ENCODE measurements around the gene A2M.

Gene A2M

DNA sequence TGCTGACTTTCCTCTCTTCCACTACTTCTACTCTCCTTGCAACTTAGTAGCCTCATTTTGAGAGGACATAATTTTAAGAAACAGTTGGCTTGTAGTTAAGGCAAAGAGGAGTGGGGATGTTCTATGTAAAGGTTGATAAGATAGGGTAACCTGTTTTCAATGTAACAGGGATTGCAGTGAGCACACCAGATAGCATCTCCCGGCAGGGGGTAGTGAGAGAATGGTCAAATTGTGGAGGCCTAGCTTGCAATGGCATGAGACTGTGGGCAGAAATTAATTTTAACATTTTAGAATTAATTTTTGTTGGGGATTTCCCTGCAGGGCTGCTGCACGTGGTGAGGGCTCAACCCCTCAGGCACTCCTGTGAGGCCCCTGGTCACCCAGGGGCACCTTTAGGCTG is 84.9 kb downstream of the A2M start:
- Histone ChIP-seq H3K36me3 (ENCODE audit: control insufficient read depth, insufficient read depth, low read length) (no peaks in the 10 kb centered on the region), H3K9ac (ENCODE audit: low read length) (no peak overlapping the region), H3K27me3 (ENCODE audit: control insufficient read depth, insufficient read depth, low read length) (no peaks in the 10 kb centered on the region), H3K4me3 (ENCODE audit: low read depth, low read length) (no peak overlapping the region), H3K9me3 (ENCODE audit: control insufficient read depth, insufficient read depth, low read depth, low read length) (no peaks in the 10 kb centered on the region), H3K4me1 (ENCODE audit: control insufficient read depth, insufficient read depth, low read length) (peaks cover 8% of the 10 kb centered on the region), H3K27ac (ENCODE audit: low read depth, low read length) (no peak overlapping the region)

DNA sequence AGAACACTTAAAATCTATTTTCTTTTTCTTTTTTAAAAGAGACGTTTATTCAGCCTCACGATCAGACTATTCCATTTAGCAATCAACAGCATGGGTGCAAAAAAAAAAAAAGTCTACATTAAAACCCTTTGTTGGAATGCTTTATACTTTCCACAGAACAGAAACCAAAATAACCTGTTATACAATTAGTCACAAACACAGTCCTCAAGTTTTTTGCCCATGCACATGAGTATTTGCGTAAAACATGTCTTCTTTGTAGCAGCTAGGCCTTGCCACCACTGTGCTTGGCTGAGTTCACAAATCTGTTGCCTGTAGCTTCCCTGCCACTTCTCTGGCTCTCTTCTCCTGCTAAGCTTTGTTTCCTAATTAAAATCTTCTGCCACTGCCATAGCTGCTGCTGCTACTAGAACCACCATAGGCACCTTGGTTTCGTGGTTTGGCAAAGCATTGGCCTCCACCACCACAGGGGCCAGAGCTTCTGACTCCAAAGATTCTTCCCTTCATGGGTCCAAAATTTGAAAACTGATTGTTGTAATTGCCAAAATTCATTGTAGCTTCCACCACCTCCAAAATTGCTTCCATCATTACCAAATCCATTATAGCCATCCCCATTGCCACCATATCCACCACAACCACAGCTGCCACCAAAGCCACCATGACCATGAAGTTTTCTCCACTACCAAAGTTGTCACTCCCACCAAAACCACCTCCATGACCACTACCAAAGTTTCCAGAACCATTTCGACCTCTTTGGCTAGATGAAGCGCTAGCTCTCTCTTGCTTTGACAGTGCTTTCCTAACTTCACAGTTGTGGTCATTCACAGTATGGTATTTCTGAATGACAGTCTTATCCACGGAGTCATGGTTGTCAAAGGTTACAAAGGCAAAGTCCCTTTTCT is 88.3 kb downstream of the A2M start:
- H3K9me3 ChIP-seq (ENCODE audit: control insufficient read depth, insufficient read depth, low read depth, low read length) = no peaks in the 10 kb centered on the region
- H3K36me3 ChIP-seq (ENCODE audit: control insufficient read depth, insufficient read depth, low read length) = no peaks in the 10 kb centered on the region
- H3K4me1 ChIP-seq (ENCODE audit: control insufficient read depth, insufficient read depth, low read length) = peaks cover 8% of the 10 kb centered on the region

DNA sequence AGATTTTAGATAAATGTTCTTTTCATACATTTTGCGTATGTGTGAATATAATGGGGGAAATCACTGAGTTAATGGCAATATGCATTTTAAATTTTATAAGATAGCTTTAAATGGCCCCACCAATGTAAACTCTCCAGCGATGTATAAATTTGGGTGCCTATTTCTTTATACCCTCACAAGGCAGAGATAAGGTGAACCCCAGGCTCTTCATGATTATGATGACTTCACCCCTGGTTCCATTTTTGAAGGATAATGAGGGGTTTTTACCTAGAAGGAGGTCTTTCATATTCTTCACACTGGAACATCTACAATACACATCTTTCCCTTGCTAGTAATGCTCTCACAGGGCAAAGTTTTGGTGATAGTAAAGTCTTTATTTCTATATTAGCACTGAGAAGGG is 91.2 kb downstream of the A2M start:
- Histone ChIP-seq H3K36me3 (ENCODE audit: control insufficient read depth, insufficient read depth, low read length) (no peaks in the 10 kb centered on the region), H3K4me3 (ENCODE audit: low read depth, low read length) (no peak overlapping the region), H3K27ac (ENCODE audit: low read depth, low read length) (no peak overlapping the region), H3K9ac (ENCODE audit: low read length) (no peak overlapping the region), H3K4me1 (ENCODE audit: control insufficient read depth, insufficient read depth, low read length) (no peaks in the 10 kb centered on the region), H3K9me3 (ENCODE audit: control insufficient read depth, insufficient read depth, low read depth, low read length) (no peaks in the 10 kb centered on the region), H3K27me3 (ENCODE audit: control insufficient read depth, insufficient read depth, low read length) (no peaks in the 10 kb centered on the region)

More for the DNA sequence above, 88.3 kb downstream of the A2M start:
- Histone ChIP-seq H3K4me3 (ENCODE audit: low read depth, low read length) (no peak overlapping the region), H3K9ac (ENCODE audit: low read length) (no peak overlapping the region), H3K27me3 (ENCODE audit: control insufficient read depth, insufficient read depth, low read length) (no peaks in the 10 kb centered on the region), H3K27ac (ENCODE audit: low read depth, low read length) (no peak overlapping the region)

DNA sequence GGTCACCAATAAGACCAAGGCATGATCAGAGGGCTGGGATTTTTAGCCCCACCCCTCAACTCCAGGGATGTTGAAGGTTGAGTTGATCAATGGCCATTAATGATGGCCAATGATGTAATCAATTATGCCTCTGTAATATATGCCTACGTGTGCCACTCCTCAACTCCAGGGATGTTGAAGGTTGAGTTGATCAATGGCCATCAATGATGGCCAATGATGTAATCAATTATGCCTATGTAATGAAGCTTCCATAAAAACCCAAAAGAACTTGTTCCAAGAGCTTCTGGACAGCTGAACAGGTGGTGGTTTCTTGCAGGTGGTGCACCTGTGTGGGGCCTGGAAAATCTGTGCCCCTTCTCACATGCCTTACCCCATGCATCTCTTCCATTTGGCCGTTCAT is 93.1 kb downstream of the A2M start:
- H3K4me3 ChIP-seq (ENCODE audit: low read depth, low read length) = no peak overlapping the region
- H3K27me3 ChIP-seq (ENCODE audit: control insufficient read depth, insufficient read depth, low read length) = no peaks in the 10 kb centered on the region
- H3K9me3 ChIP-seq (ENCODE audit: control insufficient read depth, insufficient read depth, low read depth, low read length) = peaks cover 5% of the 10 kb centered on the region; the same call in 1 of the 2 replicates
- no peak overlapping the region for H3K27ac ChIP-seq (ENCODE audit: low read depth, low read length)
- H3K36me3 ChIP-seq (ENCODE audit: control insufficient read depth, insufficient read depth, low read length) = no peaks in the 10 kb centered on the region
- no peak overlapping the region for H3K9ac ChIP-seq (ENCODE audit: low read length)
- H3K4me1 ChIP-seq (ENCODE audit: control insufficient read depth, insufficient read depth, low read length) = no peaks in the 10 kb centered on the region

All from HUES6 (cell line).